Hepatocyte (in vitro differentiated cells): ENCODE measurements around the gene CHST3.

Source experiments
- CTCF ChIP-seq: fragments of 200-600 bp; sonication (generic); IDR thresholded peaks from 2 replicates; pipeline ENCODE4 v1.5.1; 2016; ENCODE audit warnings: antibody characterized with exemption, mild to moderate bottlenecking; ENCODE audit not compliant: poor library complexity
- EZH2 ChIP-seq: fragments of 200-600 bp; sonication (generic); IDR thresholded peaks from 2 replicates; pipeline ENCODE4 v1.6.1; 2016; ENCODE audit warnings: antibody characterized with exemption, mild to moderate bottlenecking, borderline replicate concordance
- EZH2phosphoT487 ChIP-seq: fragments of 200-600 bp; sonication (generic); IDR thresholded peaks from one replicate; pipeline ENCODE4 v1.6.1; 2018; ENCODE audit warnings: antibody characterized with exemption, mild to moderate bottlenecking, low read depth, moderate library complexity; ENCODE audit not compliant: unreplicated experiment, severe bottlenecking

- TF ChIP-seq CTCF (no peak), EZH2 (no peak), EZH2phosphoT487 (no peak)
These were observed 60.4 kb downstream of the CHST3 start for GRCh38 chr10:72024596-72024995.
